Loucy (cell line): ENCODE measurements around the gene SETBP1.

Source experiments
- CTCF ChIP-seq: fragments of 200-600 bp; sonication (generic); conservative IDR thresholded peaks from 2 replicates; pipeline ENCODE4 v1.5.1; 2014; ENCODE audit warnings: mild to moderate bottlenecking, antibody characterized with exemption, low read length
- EZH2phosphoT487 ChIP-seq: fragments of 200-600 bp; IDR thresholded peaks from 2 replicates; pipeline ENCODE4 v1.6.1; 2018; ENCODE audit warnings: antibody characterized with exemption, mild to moderate bottlenecking, moderate library complexity, borderline replicate concordance

- TF ChIP-seq CTCF (no peak), EZH2phosphoT487 (no peak)
These were observed 216.2 kb downstream of the SETBP1 start for GRCh38 chr18:44896846-44897245.
